Stimulated activated CD4-positive, alpha-beta T cell treated with anti-CD3 and anti-CD28 coated beads, Interleukin-12 subunit alpha, Interleukin-12 subunit beta, amount 100 ng/mL, for 24 hours (primary cell): ENCODE data around the gene LSM11.
A peak's percentile ranks its signal among the peaks of the same experiment; 100 is the strongest.
"Not testable (repeated sequence)": the region's sequence is repeated elsewhere in the genome, so short reads cannot be mapped to it uniquely, and the experiment has no call there.

Experiments used
- DNase-seq, 2 experiments: peaks; one replicate each; pipeline ENCODE4 v3.0.0-alpha.2; 2020; ENCODE audit warnings: low read depth in 2 of 2

LSM11 gene

GRCh38 chr5:157743163-157744050 lies at the start of gene LSM11:
LSM11 (plus strand) TSS chr5:157743712; CDS start chr5:157743751, 39 bp downstream.
- peak; percentile 85 to 86 for DNase-seq

DNA sequence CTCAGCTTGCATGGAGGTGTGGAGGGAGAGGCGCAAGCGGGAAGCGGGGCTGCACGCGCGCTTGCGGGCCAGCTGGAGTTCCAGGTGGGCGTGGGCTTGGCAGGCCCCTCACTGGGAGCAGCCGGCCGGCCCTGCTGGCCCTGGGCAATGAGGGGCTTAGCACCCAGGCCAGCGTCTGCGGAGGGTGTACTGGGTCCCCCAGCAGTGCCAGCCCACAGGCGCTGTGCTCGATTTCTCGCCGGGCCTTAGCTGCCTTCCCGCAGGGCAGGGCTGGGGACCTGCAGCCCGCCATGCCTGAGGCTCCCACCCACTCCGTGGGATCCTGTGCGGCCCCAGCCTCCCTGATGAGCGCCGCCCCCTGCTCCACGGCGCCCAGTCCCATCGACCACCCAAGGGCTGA lies 49.7 kb upstream of the LSM11 start:
- not testable (repeated sequence) for DNase-seq

DNA sequence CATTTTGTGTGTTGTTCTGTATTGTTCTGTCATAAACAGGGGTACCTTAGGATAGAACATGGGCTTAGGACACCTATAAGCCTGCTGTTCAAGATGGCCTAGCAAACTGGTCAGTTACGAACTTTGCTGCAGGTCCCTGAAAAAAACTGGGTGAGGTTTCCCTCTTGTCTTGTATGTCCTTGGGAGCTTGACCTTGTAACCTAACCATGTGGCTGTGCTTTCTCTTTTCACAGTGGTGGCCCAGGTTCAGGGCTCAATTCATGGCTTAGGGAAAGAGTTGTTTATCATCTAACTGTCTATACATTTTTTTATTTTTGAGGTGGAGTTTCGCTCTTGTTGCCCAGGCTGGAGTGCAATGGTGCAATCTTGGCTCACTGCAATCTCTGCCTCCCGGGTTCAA lies 47.4 kb upstream of the LSM11 start:
- not testable (repeated sequence) for DNase-seq

DNA sequence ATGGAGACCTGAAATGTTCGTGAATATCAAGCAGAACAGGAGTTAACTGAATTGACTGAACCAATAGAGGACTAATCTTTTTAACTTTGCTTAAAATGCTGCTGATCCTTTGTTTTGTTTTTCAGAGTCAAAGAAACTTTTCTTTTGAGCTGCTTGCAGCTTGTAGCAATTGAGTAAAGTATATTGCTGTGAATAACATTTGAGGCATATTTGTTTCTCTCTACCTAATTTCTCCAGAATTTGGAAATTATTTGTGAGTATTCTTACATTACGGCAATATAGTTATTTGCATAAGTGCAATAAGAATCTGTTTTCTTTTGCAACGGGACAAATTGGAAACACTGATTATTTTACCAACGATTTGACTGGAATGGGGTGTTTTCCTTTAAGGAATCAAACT lies 44.8 kb upstream of the LSM11 start:
- not testable (repeated sequence) for DNase-seq

DNA sequence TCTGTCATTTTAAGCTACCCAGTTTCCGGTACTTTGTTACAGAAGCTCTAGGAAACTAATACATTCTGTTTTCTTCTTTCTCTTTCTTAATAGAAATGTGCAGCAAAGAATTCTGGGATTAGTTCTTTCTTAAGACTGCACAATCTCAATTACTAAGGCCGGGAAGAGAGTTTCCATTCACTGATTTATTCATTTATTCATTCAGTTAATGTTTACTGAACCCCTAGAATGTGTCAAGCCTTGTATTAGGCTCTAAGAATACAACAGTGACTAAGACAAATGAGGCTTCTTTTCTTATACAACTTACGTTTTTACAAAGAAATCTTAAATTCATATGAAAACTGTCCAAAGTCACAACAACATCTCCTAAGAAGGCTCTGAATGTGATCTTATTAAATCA lies 39.8 kb upstream of the LSM11 start:
- DNase-seq, result no peak

- DNase-seq, result no peak
Observed at GRCh38 chr5:157708866-157709265, 34.6 kb upstream of the LSM11 start.

GRCh38 chr5:157709346-157709745 lies 34.2 kb upstream of the LSM11 start:
- DNase-seq, result no peak

- DNase-seq, result no peak
Observed at GRCh38 chr5:157710431-157710830, 33.1 kb upstream of the LSM11 start.

DNA sequence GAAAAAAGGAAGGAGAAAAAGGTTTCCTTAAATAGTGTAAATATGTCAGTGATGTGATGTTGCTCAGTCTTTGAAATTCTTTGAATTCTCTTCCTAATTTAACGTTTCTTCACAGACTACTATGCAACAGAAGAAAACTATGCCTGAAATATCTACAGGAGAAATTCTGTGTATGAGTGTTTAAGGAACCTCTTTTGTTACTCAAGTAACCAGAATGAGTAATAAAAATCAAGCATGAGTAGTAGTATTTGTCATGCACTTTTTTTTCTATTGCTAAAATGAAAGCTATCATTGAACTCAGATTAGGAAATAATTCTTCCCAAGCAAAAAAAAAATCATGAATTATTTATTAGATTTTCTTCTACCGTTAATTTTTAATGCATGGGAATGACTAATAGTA lies 32.6 kb upstream of the LSM11 start:
- DNase-seq, result no peak

DNA sequence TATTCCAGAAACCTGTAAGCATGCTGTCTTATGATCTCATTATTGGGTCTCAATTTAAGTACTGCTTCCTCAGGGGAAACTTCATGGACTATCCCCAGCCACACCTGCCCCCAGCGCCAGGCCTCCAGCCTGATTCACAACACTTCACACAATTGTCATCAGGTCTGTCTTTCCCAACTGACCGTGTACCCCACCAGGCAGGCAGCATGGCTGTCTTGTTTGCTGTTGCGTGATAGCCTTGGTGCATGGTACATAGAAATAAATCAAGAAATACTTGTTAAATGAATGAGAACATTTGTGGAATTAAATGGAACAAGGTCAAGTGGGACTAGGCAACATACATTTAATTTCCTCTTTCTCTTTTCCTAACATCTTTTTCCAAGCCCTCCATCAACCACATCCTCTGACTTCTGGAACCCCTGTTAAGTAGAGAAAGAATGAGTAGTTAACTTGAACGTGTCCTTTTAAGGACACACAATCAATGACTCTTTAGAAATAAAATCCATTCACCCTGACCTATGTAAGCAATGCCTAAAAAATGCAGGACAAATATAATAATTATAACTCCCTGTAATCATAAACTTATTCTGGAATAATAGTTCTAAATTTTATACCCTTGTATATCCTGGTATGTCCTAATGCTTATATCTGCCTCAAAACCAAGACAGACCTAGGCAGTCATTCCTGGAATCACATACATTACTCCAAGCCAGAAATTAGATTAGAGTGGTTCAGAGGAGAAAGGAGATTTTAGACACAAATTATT lies 29.5 kb upstream of the LSM11 start:
- no peak for DNase-seq

DNA sequence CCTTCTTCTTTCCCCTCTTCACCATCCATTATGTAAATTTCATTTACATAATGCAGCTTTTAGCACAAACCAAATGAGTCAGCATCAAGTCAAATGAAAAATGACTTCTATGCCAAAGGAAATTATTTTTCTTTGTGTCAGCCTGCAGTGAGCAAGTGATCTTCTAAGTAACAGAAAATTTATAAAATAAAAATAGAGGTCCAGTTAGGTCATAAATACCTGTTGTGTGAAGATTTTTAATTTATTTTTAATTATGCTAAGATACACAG lies 29.0 kb upstream of the LSM11 start:
- no peak for DNase-seq

GRCh38 chr5:157718519-157718918 lies 25.0 kb upstream of the LSM11 start:
- no peak for DNase-seq

DNA sequence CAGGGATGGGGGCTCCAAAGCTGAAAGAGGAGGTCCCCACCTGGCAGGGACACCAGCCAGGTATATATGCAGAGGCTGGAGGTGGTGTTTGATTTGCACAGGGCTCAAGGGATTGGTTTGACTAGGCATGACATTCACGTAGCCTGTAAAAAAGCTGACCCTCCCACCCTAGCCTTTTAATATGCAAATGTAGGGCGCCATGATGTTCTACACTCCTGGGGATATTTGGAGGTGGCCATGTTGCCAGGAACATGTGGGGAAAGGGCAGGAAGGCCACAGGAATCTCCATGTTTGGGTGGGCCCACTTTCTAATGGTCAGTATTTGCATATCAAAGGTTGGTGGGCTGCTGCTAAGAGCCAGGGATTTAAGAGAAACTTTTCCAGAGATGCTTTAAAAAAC lies 24.3 kb upstream of the LSM11 start:
- DNase-seq, result no peak

DNA sequence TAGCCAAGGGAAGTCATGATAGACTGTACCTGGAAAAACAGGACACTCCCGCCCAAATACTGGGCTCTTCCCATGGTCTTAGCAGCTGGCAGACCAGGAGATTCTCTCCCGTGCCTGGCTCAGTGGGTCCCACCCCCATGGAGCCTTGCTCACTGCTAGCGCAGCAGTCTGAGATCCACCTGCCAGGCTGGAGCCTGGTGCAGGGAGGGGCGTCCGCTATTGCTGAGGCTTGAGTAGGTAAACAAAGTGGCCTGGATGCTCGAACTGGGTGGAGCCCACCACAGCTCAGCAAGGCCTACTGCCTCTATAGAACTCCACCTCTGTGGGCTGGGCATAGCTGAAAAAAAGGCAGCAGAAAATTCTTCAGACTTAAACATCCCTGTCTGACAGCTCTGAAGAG lies 22.4 kb upstream of the LSM11 start:
- DNase-seq, result no peak

DNA sequence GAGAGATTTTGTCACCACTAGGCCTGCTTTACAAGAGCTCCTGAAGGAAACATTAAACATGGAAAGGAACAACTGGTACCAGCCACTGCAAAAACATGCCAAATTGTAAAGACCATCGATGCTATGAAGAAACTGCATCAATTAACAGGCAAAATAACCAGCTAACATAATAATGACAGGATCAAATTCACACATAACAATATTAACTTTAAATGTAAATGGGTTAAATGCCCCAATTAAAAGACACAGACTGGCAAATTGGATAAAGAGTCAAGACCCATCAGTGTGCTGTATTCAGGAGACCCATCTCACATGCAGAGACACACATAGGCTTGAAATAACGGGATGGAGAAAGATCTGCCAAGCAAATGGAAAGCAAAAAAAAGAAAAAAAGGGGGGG lies 20.6 kb upstream of the LSM11 start:
- DNase-seq, result not testable (repeated sequence)

DNA sequence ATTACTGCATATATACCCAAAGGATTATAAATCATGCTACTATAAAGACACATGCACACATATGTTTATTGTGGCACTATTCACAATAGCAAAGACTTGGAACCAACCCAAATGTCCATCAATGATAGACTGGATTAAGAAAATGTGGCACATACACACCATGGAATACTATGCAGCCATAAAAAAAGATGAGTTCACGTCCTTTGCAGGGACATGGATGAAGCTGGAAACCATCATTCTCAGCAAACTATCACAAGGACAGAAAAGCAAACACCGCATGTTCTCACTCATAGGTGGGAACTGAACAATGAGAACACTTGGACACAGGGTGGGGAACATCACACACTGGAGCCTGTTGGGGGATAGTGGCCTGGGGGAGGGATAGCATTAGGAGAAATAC lies 16.9 kb upstream of the LSM11 start:
- not testable (repeated sequence) for DNase-seq

GRCh38 chr5:157727858-157728257 lies 15.7 kb upstream of the LSM11 start:
- DNase-seq, result not testable (repeated sequence)

GRCh38 chr5:157729858-157730257 lies 13.7 kb upstream of the LSM11 start:
- DNase-seq, result no peak

- no peak for DNase-seq
Observed at GRCh38 chr5:157730900-157731271, 12.6 kb upstream of the LSM11 start.

DNA sequence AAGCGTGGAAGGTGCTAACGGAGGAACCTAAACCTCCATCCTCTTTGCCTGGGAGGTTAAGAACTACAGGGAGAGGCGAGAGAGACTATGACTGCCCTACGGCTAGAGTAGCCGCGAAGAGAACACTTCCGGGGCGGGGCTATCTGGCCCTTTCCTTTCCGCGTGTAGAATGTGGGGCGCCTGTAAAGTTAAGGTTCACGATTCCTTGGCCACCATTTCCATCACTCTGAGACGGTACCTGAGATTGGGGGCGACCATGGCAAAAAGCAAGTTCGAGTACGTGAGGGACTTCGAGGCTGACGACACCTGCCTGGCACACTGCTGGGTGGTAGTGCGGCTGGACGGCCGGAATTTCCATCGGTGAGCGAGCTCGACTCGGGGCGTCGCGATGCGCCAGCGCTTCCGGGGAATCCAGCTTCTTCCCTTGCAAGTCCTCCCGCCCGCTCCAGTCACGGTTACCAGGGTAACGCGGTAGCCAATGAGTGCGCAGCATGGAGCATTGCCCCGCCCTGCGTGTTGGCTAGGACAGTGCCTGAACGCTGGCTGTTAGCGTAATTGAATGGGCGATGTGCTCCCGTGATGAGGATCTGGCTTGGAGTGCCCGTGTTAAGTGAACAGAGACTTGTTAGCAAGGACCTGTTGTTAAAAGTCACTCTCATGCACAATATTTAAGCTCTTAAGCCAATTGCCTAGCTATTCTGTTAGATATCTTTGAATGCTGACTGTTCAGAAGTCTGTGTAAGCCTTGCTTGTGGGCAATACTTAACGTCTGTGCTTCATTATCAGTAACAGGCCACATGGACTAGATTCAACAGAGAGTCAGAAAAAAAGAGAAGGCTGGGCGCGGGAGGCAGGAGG lies 12.0 kb upstream of the LSM11 start, which contains the start of gene THG1L:
Gene THG1L, plus strand, starts transcription at position 149 of the 858 bp plus-strand sequence. Its CDS starts 21 bp downstream, at position 170.
- peak; percentile 97 to 99 for DNase-seq

DNA sequence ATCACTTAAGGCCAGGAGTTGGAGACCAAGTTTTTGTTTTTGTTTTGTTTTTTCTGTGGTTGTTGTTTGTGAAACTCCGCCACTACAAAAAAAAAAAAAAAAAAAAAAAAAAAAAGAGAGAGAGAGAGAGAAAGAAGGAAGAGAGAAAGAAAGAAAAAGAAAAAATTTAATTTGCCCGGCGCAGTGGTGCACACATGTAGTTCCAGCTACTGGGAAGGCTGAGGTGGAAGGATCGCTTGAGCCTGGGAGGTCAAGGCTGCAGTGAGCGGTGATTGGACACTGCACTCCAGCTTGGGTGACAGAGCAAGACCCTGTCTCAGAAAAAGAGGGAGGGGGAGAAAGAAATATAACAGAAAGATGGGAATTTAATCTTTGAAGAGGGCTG lies 11.4 kb upstream of the LSM11 start:
- no peak for DNase-seq

GRCh38 chr5:157732596-157733262 lies 10.8 kb upstream of the LSM11 start:
- no peak for DNase-seq
